ENCODE data around the gene THUMPD3. TPM values are rescaled to one million over a fixed set of nuclear protein-coding genes. Genes with fewer than 3 reads are reported as not detected.

The THUMPD3 gene
- total RNA-seq, 1 donor from 2014 or later: 43.9 TPM

- no peak for DNase-seq (ENCODE audit: low read depth)
- no peak for TF ChIP-seq CTCF (conservative IDR thresholded peaks at IDR 0.05; ENCODE audit: low read depth, low read length)
- no peak overlapping the region for H3K4me3 ChIP-seq (ENCODE audit: low read depth, low read length)
Observed at GRCh38 chr3:9330166-9330703, 32.6 kb upstream of the THUMPD3 start.

GRCh38 chr3:9331171-9331570 is 31.7 kb upstream of the THUMPD3 start:
- DNase-seq (ENCODE audit: low read depth): no peak
- no peak overlapping the region for H3K4me3 ChIP-seq (ENCODE audit: low read depth, low read length)
- TF ChIP-seq CTCF (conservative IDR thresholded peaks at IDR 0.05; ENCODE audit: low read depth, low read length): no peak

GRCh38 chr3:9332250-9333030 is 30.4 kb upstream of the THUMPD3 start:
- DNase-seq (ENCODE audit: low read depth): no peak
- no peak for TF ChIP-seq CTCF (conservative IDR thresholded peaks at IDR 0.05; ENCODE audit: low read depth, low read length)
- H3K4me3 ChIP-seq (ENCODE audit: low read depth, low read length): no peak overlapping the region

GRCh38 chr3:9339761-9340471 is 22.9 kb upstream of the THUMPD3 start:
- H3K4me3 ChIP-seq (ENCODE audit: low read depth, low read length): no peak overlapping the region
- peak; percentile 16 for DNase-seq (ENCODE audit: low read depth)
- no peak for TF ChIP-seq CTCF (conservative IDR thresholded peaks at IDR 0.05; ENCODE audit: low read depth, low read length)

DNA sequence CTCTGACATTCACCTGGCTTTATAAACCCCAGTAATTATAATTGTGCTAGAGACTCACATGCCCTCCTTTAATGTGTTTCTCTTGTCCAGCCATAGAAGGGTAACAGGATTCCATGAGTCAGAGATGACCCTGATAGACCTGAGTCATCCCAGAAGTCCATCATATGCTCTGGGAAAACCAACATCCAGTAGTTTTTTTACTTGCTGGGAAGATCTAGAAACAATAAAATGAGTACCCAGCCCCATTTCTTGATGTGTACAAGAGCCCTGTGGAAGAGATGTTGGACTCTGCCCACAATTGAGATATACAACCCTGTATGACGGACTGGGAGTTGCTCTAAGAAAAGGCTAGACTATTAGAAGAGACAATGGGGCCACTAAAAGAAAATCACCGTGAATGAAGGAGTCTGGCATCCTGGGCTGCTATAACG is 22.4 kb upstream of the THUMPD3 start:
- no peak overlapping the region for H3K4me3 ChIP-seq (ENCODE audit: low read depth, low read length)
- peak; percentile 70 for DNase-seq (ENCODE audit: low read depth)
- TF ChIP-seq CTCF (conservative IDR thresholded peaks at IDR 0.05; ENCODE audit: low read depth, low read length): no peak

- DNase-seq (ENCODE audit: low read depth): no peak
- TF ChIP-seq CTCF (conservative IDR thresholded peaks at IDR 0.05; ENCODE audit: low read depth, low read length): no peak
- H3K4me3 ChIP-seq (ENCODE audit: low read depth, low read length): no peak overlapping the region
Observed at GRCh38 chr3:9342696-9343095, 20.2 kb upstream of the THUMPD3 start.
